Mesenteric fat pad (tissue), 1 donor: ENCODE results near the gene PRAMEF4. TPM values are rescaled to one million over a fixed set of nuclear protein-coding genes. Genes with fewer than 3 reads are reported as not detected.
"Not testable (repeated sequence)": the region's sequence is repeated elsewhere in the genome, so short reads cannot be mapped to it uniquely, and the experiment has no call there.

Source experiments
- DNase-seq: peaks from one replicate; pipeline ENCODE4 v3.0.0-alpha.2; 2020; ENCODE audit warnings: low spot score
- long read RNA-seq: library from polyadenylated mRNA; unstranded; transcript quantifications from one replicate; pipeline ENCODE4 v2.0.0, GENCODE V29; 2020
- total RNA-seq: library from RNA; stranded (reverse); fragmentation: NEBNext Ultra II Directional; extraction: Animal tissue kit (Norgen Biotek cat#: 25700); gene quantifications from one replicate; pipeline ENCODE4 v1.2.1, GENCODE V29; 2021
- donor health status: DM: yes; HTN: yes; CAD: no.

The PRAMEF4 gene
- not detected for total RNA-seq
- long read RNA-seq: 0 reads

- DNase-seq: not testable (repeated sequence)
Measured at GRCh38 chr1:12886101-12886500, at the start of gene PRAMEF4. PRAMEF4 (minus strand) TSS chr1:12886201; CDS start chr1:12883394, 2,807 bp downstream.

GRCh38 chr1:12924368-12924767 lies 38.4 kb upstream of the PRAMEF4 start:
- not testable (repeated sequence) for DNase-seq

DNA sequence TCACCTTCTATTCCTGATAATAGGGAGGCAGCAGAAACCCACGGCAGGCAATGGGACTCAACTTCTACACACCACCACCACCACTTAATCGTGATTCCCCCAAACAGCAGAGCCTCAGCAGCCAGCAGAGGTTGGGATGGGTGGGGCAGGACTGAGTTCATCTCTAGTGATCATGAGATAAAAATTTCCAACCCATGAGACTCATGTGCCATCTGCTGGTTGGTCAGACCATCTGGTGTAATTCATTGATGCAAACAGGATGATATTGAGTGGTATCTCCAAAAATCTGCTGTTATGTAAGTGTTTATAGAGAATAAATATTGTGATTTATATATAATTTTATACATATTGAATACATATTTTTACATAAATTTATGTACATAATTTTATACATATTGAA lies 35.7 kb upstream of the PRAMEF4 start:
- DNase-seq: not testable (repeated sequence)

DNA sequence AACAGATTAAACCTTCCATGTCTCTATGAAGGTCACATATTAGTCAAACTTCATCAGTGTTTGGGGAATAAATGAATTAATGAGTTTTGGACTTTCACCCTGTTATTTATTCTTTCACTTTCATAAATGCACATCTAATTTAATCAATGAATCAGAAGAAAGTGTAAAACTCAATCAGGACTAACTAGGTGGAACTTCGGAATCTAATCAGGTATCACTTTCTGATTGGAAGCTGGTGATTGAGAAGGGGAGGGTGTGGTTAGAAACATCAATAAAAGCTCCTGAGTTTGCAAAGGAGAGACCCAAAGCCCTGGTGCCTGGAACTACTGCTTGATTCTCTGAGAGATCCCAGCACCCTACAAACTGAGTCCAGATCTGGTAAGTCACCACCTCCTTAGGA lies 30.3 kb upstream of the PRAMEF4 start, which contains the start of gene PRAMEF7:
PRAMEF7 (plus strand) TSS at position 301 of the 400 bp plus-strand sequence. CDS start 1,083 bp downstream, outside the sequence.
- not testable (repeated sequence) for DNase-seq

DNA sequence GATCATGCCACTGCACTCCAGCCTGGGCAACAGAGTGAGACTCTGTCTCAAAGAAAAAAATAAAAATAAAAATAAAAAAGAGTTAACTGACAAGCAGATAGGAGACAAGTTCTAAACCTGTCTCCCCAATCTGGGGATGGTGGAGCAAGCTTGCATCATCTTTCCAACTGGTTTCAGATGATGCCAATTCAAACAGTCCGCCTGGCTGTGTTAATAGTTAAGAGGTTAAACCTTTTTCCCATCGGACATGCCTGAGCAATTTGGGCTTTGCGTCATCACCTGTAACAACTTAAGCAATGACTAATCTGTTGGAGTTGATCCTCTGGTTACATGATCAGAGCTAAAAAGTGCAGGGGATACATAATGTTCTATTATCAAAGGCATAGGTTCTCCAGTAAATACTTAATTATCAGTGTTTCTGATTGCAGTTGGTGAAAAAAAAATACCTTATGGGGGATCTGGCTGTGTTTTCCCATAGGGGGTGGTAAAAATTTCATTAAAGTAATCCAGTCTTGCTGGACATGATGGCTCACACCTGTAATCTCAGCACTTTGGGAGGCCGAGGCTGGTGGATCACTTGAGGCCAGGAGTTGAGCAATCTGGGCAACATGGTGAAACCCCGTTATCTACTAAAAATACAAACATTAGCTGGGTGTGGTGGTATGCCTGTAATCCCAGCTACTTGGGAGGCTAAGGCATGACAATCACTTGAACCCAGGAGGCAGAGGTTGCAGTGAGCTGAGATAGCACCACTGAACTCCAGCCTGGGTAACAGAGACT lies 18.0 kb upstream of the PRAMEF4 start:
- DNase-seq: not testable (repeated sequence)

- DNase-seq: not testable (repeated sequence)
Measured at GRCh38 chr1:12899186-12899585, 13.2 kb upstream of the PRAMEF4 start.

GRCh38 chr1:12898170-12898569 lies 12.2 kb upstream of the PRAMEF4 start, which contains the start of gene PRAMEF10:
PRAMEF10 (minus strand) TSS chr1:12898270; CDS start chr1:12895847, 2,423 bp downstream.
- DNase-seq: not testable (repeated sequence)

DNA sequence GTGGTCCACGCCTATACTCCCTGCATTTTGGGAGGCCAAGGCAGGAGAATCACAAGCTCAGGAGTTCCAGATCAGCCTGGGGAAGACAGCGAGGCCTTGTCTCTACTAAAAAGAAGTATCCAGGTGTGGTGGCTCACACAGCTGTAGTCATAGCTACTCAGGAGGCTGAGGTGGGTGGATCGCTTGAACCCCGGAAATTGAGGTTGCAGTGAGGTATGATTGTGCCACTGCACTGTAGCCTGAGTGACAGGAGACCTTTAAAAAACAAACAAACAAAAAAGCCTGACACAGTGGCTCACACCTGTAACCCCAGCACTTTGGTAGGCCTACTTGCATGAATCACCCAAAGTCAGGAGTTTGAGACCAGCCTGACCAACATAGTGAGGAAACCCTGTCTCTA lies 7.5 kb downstream of the PRAMEF4 start:
- not testable (repeated sequence) for DNase-seq

- not testable (repeated sequence) for DNase-seq
Measured at GRCh38 chr1:12863131-12863880, 22.7 kb downstream of the PRAMEF4 start.

GRCh38 chr1:12856786-12857185 lies 29.2 kb downstream of the PRAMEF4 start, which contains the start of gene PRAMEF2:
PRAMEF2 (plus strand) TSS chr1:12857086; CDS start chr1:12859010, 1,924 bp downstream.
- not testable (repeated sequence) for DNase-seq

DNA sequence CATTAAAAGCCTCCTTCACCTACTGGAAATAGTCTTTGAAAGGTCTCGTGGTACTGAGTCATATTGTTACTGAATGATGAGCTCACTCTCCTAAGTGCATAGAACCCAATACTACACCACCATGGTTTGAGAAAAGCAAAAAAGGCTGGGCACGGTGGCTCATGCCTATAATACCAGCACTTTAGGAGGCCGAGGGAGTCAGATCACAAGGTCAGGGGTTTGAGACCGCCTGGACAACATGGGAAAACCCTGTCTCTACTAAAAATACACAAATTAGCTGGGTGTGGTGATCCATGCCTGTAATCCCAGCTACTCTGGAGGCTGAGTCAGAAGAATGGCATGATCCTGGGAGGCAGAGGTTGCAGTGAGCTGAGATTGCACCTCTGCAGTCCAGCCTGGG lies 34.2 kb downstream of the PRAMEF4 start:
- no peak for DNase-seq

DNA sequence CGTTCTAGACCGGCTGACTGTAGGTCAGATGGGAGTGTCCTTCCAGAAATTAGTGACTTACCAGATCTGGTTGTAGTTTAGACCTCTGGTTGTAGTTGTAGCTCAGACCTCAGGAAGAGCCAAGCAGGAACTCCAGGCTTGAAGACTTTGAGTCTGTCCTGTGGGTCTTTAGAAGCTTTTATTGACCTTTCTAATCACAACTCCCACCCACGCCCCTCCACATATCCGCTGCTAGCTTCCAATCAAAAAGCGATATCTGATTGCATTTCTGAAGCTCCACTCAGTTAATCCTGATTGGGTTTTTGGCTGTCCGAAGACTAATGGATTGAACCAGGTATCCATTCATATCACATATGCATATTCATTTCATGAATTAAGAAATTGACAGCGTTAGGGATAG lies 37.4 kb downstream of the PRAMEF4 start, which contains the start of gene HNRNPCL1:
HNRNPCL1 (minus strand) TSS at position 101 of the 400 bp plus-strand sequence. CDS start 431 bp downstream, outside the sequence.
- DNase-seq: not testable (repeated sequence)

DNA sequence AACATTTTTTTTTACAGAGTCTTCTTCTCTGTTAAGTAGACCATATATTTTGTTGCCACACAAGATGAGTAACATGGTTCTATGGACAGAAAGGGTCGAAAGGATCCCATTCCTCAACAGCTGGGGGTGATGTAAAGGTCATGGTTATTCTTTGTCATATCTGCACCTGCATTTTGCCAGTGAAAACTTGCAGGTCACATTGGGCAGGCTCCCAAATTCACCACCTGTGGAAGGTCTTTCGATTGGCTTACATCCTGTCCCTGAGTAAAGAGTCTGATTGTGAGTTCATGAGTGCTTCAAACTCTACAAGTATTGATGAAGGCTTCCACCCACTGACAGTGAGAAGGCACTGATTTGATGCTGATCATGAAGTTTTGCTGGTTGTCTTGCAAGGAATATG lies 52.8 kb downstream of the PRAMEF4 start:
- not testable (repeated sequence) for DNase-seq

GRCh38 chr1:12831310-12831709 lies 54.7 kb downstream of the PRAMEF4 start, which contains the start of gene PRAMEF11:
PRAMEF11 (minus strand) TSS chr1:12831410; CDS start chr1:12828789, 2,621 bp downstream.
- DNase-seq: not testable (repeated sequence)

Other genes starting within 250 kb of the PRAMEF4 start
- not detected for gene AADACL4, start 242.1 kb downstream of the PRAMEF4 start, total RNA-seq
- 0.19 TPM for gene AADACL3, start 170.1 kb downstream of the PRAMEF4 start, total RNA-seq
- not detected for gene CFAP107, start 140.0 kb downstream of the PRAMEF4 start, total RNA-seq
- gene PRAMEF12, start 112.5 kb downstream of the PRAMEF4 start, total RNA-seq: not detected
- gene PRAMEF1, start 94.8 kb downstream of the PRAMEF4 start, total RNA-seq: not detected
- gene PRAMEF11, start 54.8 kb downstream of the PRAMEF4 start, total RNA-seq: not detected
- not detected for gene HNRNPCL1, start 37.5 kb downstream of the PRAMEF4 start, total RNA-seq
- gene PRAMEF2, start 29.1 kb downstream of the PRAMEF4 start, total RNA-seq: not detected
- gene PRAMEF10, start 12.1 kb upstream of the PRAMEF4 start, total RNA-seq: not detected
- not detected for gene PRAMEF7, start 30.4 kb upstream of the PRAMEF4 start, total RNA-seq
- gene PRAMEF6, start 61.4 kb upstream of the PRAMEF4 start, total RNA-seq: not detected
- not detected for gene PRAMEF27, start 170.4 kb upstream of the PRAMEF4 start, total RNA-seq
- gene HNRNPCL3, start 174.6 kb upstream of the PRAMEF4 start, total RNA-seq: not detected
- not detected for gene PRAMEF25, start 184.6 kb upstream of the PRAMEF4 start, total RNA-seq
- not detected for gene HNRNPCL2, start 230.7 kb upstream of the PRAMEF4 start, total RNA-seq